HepG2 (cell line): ENCODE results near the gene CYB5B. TPM values are rescaled to one million over a fixed set of nuclear protein-coding genes. Genes with fewer than 3 reads are reported as not detected.

Experiments
- ATF1 ChIP-seq: IDR thresholded peaks from 2 replicates; pipeline ENCODE4 v1.6.1; 2016; ENCODE audit warnings: mild to moderate bottlenecking, control low read depth
- CBX1 ChIP-seq: IDR thresholded peaks from one replicate; pipeline ENCODE4 v1.6.1; 2016; ENCODE audit warnings: antibody characterized with exemption, low read depth
- HOXA7 ChIP-seq: sonication (generic); formaldehyde crosslinking; IDR thresholded peaks from 2 replicates; pipeline ENCODE4 v1.8.1; 2022; ENCODE audit warnings: mild to moderate bottlenecking, missing genetic modification reagents, moderate library complexity
- RAD51 ChIP-seq: fragments of 450-650 bp; IDR thresholded peaks from 2 replicates; pipeline ENCODE4 v1.6.1; 2016; ENCODE audit warnings: borderline replicate concordance
- REPIN1 ChIP-seq: sonication (generic); formaldehyde crosslinking; IDR thresholded peaks from 2 replicates; pipeline ENCODE4 v1.8.0; 2022; ENCODE audit warnings: missing genetic modification reagents, low read depth, mild to moderate bottlenecking, borderline replicate concordance
- SRSF4 ChIP-seq: fragments of 200-400 bp; formaldehyde crosslinking; IDR thresholded peaks from one replicate; pipeline ENCODE4 v1.6.1; 2018; ENCODE audit warnings: mild to moderate bottlenecking, low read depth, low read length, moderate library complexity; ENCODE audit not compliant: poor library complexity, severe bottlenecking
- STAG1 ChIP-seq: sonication (generic); formaldehyde crosslinking; IDR thresholded peaks from 2 replicates; pipeline ENCODE4 v1.4.0; 2020; ENCODE audit warnings: missing genetic modification reagents
- ZNF224 ChIP-seq: sonication (generic); formaldehyde crosslinking; IDR thresholded peaks from 2 replicates; pipeline ENCODE4 v1.5.0; 2020; ENCODE audit warnings: mild to moderate bottlenecking, missing genetic modification reagents
- ZNF451 ChIP-seq: sonication (generic); formaldehyde crosslinking; IDR thresholded peaks from 2 replicates; pipeline ENCODE4 v1.5.0; 2020; ENCODE audit warnings: mild to moderate bottlenecking, missing genetic modification reagents
- ZNF460 ChIP-seq: sonication (generic); formaldehyde crosslinking; IDR thresholded peaks from 2 replicates; pipeline ENCODE4 v1.5.1; 2020; ENCODE audit warnings: missing genetic modification reagents, mild to moderate bottlenecking, borderline replicate concordance
- ZNF510 ChIP-seq: sonication (generic); formaldehyde crosslinking; IDR thresholded peaks from 2 replicates; pipeline ENCODE4 v1.4.0; 2020; ENCODE audit warnings: low read depth, mild to moderate bottlenecking, missing genetic modification reagents
- ZNF552 ChIP-seq: sonication (generic); formaldehyde crosslinking; IDR thresholded peaks from 2 replicates; pipeline ENCODE4 v1.9.0; 2022; ENCODE audit warnings: missing genetic modification reagents, mild to moderate bottlenecking, borderline replicate concordance
- ZNF816 ChIP-seq: sonication (generic); formaldehyde crosslinking; IDR thresholded peaks from 2 replicates; pipeline ENCODE4 v1.8.0; 2022; ENCODE audit warnings: missing genetic modification reagents, mild to moderate bottlenecking, borderline replicate concordance
- polyA plus RNA-seq, 8 experiments: library from polyadenylated mRNA; depleted of rRNA in 3 of 8; stranded (reverse) in 7 of 8; unstranded in 1 of 8; fragments of >200 nt; fragmentation: Illumina TruSeq in 4 of 8; extraction: Trizol in 4 of 8; gene quantifications; 2 replicates each; pipeline versions ENCODE4 v1.2.1 to v1.2.3, GENCODE V29; 2011 to 2016; ENCODE audit warnings: low read depth in 4 of 8, missing spikeins in 1 of 8, mixed read lengths in 1 of 8; ENCODE audit not compliant: insufficient read depth in 1 of 8
- total RNA-seq, 5 experiments: library from RNA; depleted of rRNA; stranded (reverse); fragments of >200 nt; fragmentation: Illumina TruSeq; extraction: Trizol; gene quantifications; 2 replicates each; pipeline ENCODE4 v1.2.3, GENCODE V29; 2016; ENCODE audit warnings: low read depth in 1 of 5
- TF ChIP-seq, protein P1 (sequence below): sonication (generic); formaldehyde crosslinking; IDR thresholded peaks from 2 replicates; pipeline ENCODE4 v1.5.0; 2020; ENCODE audit warnings: missing genetic modification reagents, mild to moderate bottlenecking, borderline replicate concordance
- TF ChIP-seq, protein P2 (sequence below): sonication (generic); formaldehyde crosslinking; IDR thresholded peaks from 2 replicates; pipeline ENCODE4 v1.5.0; 2020; ENCODE audit warnings: mild to moderate bottlenecking, missing genetic modification reagents, borderline replicate concordance
- TF ChIP-seq, protein P3 (sequence below): sonication (generic); formaldehyde crosslinking; IDR thresholded peaks from 2 replicates; pipeline ENCODE4 v1.4.0; 2020; ENCODE audit warnings: missing genetic modification reagents

Gene CYB5B
- total and polyA plus RNA-seq, 2 of the 13 experiments (the other 11 are each of a cell fraction or from before 2014, with no cell fraction given), result 234 to 432 TPM

DNA sequence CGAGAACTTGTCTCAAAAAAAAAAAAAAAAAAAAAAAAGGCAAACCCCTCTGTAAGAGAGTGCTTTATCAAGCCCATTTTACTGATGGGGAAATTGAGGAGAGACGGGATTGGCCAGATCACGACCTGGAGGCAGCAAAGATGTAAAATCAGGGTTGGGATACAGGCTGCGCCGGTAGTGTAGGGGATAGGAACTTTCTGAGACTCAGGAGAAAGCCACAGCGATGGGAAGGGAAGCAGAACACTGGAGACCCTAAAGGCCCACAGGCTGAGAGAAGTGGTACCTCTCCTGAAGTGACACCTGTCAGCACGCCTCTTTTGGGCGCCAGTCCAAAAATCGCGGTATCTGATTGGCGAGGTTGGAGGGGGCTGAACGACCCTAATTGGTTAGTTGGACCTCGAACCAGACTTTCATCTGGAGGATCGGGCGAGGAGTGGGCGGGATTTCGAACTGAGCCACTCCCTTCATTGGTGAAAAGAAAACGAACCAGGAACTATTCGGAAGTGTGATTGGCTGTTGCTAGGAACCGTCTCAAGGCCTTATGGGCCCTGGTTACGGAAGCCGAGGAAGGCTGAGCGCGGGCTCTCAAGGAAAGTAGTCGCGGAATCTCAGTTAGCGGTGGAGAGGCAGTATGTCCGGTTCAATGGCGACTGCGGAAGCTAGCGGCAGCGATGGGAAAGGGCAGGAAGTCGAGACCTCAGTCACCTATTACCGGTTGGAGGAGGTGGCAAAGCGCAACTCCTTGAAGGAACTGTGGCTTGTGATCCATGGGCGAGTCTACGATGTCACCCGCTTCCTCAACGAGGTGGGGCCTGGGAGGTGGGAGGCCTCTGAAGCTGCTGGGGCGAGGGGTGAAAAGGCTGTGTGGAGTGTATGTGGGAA, at the start of gene CYB5B (continued):
- TF ChIP-seq, protein P1, sequence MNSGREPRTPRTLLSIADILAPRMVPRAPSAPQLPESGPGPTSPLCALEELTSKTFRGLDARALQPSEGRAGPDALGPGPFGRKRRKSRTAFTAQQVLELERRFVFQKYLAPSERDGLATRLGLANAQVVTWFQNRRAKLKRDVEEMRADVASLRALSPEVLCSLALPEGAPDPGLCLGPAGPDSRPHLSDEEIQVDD, result no peak
- TF ChIP-seq CBX1, result peak; percentile 96
- peak; percentile 18; the same call in 1 of the 2 replicates for TF ChIP-seq STAG1 (CRISPR knock-in tag)
- TF ChIP-seq RAD51, result no peak
- TF ChIP-seq ZNF510 (CRISPR knock-in tag), result 0 out of 2 replicates have a peak, but pooled peaks have one; percentile 77
- TF ChIP-seq, protein P2, sequence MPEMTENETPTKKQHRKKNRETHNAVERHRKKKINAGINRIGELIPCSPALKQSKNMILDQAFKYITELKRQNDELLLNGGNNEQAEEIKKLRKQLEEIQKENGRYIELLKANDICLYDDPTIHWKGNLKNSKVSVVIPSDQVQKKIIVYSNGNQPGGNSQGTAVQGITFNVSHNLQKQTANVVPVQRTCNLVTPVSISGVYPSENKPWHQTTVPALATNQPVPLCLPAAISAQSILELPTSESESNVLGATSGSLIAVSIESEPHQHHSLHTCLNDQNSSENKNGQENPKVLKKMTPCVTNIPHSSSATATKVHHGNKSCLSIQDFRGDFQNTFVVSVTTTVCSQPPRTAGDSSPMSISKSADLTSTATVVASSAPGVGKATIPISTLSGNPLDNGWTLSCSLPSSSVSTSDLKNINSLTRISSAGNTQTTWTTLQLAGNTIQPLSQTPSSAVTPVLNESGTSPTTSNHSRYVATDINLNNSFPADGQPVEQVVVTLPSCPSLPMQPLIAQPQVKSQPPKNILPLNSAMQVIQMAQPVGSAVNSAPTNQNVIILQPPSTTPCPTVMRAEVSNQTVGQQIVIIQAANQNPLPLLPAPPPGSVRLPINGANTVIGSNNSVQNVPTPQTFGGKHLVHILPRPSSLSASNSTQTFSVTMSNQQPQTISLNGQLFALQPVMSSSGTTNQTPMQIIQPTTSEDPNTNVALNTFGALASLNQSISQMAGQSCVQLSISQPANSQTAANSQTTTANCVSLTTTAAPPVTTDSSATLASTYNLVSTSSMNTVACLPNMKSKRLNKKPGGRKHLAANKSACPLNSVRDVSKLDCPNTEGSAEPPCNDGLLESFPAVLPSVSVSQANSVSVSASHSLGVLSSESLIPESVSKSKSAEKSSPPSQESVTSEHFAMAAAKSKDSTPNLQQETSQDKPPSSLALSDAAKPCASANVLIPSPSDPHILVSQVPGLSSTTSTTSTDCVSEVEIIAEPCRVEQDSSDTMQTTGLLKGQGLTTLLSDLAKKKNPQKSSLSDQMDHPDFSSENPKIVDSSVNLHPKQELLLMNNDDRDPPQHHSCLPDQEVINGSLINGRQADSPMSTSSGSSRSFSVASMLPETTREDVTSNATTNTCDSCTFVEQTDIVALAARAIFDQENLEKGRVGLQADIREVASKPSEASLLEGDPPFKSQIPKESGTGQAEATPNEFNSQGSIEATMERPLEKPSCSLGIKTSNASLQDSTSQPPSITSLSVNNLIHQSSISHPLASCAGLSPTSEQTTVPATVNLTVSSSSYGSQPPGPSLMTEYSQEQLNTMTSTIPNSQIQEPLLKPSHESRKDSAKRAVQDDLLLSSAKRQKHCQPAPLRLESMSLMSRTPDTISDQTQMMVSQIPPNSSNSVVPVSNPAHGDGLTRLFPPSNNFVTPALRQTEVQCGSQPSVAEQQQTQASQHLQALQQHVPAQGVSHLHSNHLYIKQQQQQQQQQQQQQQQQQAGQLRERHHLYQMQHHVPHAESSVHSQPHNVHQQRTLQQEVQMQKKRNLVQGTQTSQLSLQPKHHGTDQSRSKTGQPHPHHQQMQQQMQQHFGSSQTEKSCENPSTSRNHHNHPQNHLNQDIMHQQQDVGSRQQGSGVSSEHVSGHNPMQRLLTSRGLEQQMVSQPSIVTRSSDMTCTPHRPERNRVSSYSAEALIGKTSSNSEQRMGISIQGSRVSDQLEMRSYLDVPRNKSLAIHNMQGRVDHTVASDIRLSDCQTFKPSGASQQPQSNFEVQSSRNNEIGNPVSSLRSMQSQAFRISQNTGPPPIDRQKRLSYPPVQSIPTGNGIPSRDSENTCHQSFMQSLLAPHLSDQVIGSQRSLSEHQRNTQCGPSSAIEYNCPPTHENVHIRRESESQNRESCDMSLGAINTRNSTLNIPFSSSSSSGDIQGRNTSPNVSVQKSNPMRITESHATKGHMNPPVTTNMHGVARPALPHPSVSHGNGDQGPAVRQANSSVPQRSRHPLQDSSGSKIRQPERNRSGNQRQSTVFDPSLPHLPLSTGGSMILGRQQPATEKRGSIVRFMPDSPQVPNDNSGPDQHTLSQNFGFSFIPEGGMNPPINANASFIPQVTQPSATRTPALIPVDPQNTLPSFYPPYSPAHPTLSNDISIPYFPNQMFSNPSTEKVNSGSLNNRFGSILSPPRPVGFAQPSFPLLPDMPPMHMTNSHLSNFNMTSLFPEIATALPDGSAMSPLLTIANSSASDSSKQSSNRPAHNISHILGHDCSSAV (CRISPR knock-in tag), result no peak
- TF ChIP-seq HOXA7 (CRISPR knock-in tag), result no peak
- no peak for TF ChIP-seq SRSF4
- TF ChIP-seq, protein P3, sequence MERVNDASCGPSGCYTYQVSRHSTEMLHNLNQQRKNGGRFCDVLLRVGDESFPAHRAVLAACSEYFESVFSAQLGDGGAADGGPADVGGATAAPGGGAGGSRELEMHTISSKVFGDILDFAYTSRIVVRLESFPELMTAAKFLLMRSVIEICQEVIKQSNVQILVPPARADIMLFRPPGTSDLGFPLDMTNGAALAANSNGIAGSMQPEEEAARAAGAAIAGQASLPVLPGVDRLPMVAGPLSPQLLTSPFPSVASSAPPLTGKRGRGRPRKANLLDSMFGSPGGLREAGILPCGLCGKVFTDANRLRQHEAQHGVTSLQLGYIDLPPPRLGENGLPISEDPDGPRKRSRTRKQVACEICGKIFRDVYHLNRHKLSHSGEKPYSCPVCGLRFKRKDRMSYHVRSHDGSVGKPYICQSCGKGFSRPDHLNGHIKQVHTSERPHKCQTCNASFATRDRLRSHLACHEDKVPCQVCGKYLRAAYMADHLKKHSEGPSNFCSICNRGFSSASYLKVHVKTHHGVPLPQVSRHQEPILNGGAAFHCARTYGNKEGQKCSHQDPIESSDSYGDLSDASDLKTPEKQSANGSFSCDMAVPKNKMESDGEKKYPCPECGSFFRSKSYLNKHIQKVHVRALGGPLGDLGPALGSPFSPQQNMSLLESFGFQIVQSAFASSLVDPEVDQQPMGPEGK, result peak; percentile 28; the same call in 1 of the 2 replicates
- TF ChIP-seq ZNF552 (CRISPR knock-in tag), result peak; percentile 75; the same call in 1 of the 2 replicates
- TF ChIP-seq ZNF460, result no peak
- peak; percentile 56 for TF ChIP-seq ZNF451
- peak; percentile 65; the same call in 1 of the 2 replicates for TF ChIP-seq ATF1 (CRISPR knock-in tag)
- 0 out of 2 replicates have a peak, but pooled peaks have one; percentile 22 for TF ChIP-seq ZNF224 (CRISPR knock-in tag)
- no peak; the same call in 1 of the 2 replicates for TF ChIP-seq ZNF816
- peak; percentile 78; the same call in 1 of the 2 replicates for TF ChIP-seq REPIN1 (CRISPR knock-in tag)
